Stimulated activated CD8-positive, alpha-beta memory T cell treated with anti-CD3 and anti-CD28 coated beads, Interleukin-15, amount 100 ng/mL, for 24 hours (primary cell): Measurements from ENCODE around the gene BICD2.

ENCODE experiments used
- DNase-seq: peaks from one replicate; pipeline ENCODE4 v3.0.0-alpha.2; 2020; ENCODE audit warnings: low read depth

Gene BICD2

DNA sequence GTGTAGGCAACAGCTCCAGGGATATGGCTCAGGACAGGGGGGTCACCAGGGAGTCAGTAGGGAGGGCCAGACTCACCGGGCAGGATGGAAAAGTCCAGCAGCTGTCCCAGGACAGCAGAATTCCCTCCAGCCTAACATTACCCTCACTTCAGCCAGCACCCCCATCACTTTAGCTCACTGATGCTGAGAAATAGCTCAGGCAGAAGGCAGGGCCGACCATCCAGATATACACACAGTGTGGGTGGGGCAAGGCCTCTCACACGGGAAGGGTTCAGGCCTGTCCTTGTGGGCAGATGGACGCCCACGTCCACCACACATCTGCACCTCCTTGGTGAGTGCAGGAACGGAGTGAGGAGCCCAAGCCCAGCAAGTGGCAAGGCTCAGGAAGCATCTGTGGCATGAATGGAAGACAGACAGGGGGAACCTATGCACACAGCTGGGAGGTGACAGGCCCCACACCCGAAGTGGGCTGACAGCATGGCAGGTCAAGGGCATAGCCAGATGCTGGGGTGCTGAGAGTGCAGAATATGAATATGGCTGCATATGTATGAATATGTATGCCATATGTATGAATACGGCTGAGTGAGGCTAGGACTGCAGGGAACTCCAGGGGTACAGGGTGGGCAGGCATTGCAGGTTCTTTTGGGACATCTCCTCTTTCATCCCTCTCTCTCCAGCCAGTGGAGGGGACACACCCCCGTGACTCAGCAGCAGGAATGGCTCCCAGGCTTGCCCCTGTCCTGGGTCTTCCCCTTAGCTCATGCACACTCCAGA lies 17.0 kb downstream of the BICD2 start:
- no peak for DNase-seq

DNA sequence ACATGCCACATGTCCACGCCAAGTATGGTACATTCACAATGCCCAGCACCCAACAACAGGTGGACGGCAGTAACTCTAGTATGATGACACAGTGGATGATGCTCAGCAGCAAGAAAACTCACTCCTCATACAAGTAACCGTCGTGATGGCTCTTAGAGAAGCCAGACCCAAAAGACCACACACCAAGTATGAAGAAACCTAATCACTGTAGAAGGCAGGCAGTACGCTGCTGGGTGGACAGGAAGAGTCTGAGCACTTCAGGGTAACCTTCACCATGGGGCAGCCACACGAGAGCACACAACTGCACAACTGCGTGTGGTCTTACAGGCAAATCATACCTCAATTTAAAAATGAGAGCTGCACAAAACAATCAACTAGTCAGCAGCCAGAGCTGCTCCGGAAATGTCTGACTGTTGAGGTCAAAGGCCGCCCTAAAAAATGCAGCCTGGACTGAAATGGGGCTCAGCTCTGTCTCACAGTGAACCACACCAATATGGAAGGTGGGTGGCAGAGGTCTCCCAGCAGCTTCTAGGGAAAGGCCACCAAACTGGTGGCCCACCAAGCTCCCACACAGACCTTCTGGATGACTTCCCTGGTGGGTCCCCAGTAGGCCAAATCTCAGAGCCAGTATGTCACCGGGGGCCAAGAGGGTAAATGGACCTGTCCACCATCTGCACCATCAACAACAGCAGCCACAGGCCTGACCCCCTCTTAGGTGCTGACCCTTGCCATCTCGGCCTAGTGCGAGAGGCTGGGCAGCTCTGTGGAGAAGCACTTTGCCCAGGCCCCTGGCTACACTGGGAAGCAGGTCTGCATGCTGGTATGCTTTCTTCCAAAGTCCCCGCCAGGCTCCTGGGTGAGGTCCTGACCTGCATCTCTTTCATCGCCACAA lies 17.8 kb downstream of the BICD2 start:
- no peak for DNase-seq

DNA sequence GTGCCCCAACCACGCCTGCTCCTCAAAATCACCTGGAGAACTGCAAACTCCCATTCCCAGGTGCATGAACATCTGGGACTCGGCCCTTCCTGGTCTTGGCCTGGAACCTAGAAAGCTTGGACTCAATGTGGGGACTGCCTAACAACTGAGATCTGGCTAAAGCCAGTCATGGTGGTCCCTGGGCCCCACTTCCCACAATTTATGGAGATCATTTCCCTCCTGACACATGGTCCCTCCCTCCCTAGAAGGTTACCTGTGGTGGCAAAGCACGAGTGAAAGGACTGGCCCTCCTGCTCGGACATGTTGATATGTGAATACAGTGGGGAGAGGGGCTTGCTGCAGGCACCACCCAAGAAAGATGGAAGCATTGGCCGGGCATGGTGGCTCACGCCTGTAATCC lies 18.8 kb downstream of the BICD2 start:
- DNase-seq: no peak

DNA sequence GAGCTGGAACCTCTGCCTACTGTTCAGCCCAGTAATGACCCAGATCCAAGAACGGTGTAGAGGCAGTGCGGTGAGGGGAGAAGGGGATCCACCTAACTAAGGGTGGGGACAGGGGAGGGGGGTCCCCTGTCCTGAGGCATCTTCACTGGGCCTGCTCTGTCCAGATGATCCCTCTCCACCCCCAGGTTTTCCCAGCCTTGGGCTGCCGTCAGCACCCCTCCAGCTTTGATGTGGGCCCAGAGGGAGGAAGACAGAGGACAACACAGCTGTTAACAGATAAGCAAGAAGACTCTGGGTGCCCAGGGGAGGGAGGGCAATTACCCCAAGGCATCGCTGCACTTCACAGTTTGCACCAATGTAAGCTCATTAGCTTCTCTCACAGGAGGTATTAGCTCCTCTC lies 19.3 kb downstream of the BICD2 start:
- DNase-seq: no peak

DNA sequence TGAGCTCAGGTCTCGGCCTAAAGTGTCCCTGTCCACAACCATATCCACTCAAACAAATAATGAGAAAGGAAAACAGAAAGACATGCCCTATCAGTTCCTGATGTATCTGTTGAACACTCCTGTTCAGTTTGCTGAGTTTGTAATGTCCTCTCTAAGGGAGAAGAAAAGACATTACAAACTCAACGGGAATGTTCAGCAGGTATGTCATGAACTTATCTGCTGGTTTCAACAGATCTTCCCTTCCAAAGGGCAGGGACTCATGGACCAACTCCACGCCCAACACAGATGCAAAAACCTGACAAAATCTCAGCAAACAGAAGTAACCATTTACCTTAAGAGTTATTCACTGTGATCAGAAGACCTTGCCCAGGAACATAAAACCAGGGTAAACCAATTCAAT lies 23.7 kb downstream of the BICD2 start:
- DNase-seq: no peak

DNA sequence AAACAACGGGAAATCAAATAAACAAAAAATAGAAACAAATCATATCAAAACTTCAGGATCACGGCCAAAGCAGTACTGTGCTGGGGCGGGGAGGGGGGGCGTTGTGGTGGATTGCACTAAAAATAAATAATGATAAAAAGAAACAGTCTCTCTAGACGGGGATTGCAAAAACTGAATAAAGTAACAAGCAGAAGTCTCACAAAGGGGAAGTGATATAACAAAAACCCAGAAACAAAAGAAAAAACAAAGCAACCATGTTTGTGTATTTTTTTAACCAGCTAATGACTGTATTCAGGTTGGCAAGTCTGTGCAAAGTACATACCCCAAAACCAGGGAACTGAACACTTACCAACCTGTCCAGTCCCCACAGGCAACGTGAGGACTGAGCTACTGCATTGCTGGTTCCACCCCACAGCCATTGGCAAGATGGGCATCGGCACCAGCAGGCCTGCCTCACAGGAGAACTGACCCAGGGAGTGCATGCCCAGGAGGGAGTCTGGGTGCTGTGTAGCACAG lies 24.1 kb downstream of the BICD2 start:
- DNase-seq: no peak

DNA sequence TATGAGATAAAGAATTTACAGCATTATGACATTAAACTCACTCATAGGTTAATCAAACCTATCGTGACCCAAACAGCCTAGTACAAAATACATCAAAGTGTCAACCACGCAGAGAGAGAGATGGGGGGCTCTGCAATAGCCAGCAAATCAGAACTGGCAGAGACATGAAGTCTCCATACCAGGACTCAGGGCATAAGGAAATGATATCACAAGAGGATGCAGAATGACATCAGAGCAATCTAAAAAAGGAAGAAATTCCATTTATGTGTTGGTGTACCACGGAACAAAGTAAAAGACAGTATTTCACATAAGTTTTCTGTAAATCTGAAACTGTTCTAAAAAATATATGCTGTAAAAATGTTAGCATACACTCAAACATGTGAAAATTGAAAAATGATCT lies 24.6 kb downstream of the BICD2 start:
- no peak for DNase-seq

DNA sequence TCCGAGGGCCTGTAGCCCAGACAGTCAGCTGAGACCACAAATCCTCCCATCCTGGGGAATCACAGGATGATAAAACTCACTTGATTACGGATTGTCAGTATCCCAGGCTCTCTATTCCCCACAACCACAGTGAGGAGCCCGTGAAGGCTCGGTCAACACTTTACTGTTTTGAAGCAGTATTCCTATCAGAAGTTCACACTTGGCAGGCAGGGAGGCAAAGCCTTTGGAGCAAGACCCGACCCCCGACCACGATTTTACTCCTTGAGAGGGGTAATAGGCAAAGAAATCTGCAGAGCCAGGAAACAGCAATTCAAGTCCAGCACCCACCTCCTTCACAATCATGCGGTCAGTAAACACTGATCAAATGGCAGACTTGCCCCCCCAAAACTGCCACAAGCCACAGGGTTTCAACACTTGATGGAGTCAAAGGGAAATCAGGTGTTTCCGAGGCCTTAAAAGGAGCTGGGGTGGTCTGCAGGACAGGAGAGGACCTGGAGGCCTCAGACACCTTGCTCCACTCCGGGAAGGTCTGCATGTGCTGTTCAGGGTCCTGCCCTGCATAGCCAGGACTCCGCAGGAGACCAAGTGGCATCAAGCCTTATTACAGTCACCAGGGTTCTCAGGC lies 25.2 kb downstream of the BICD2 start:
- DNase-seq: no peak

DNA sequence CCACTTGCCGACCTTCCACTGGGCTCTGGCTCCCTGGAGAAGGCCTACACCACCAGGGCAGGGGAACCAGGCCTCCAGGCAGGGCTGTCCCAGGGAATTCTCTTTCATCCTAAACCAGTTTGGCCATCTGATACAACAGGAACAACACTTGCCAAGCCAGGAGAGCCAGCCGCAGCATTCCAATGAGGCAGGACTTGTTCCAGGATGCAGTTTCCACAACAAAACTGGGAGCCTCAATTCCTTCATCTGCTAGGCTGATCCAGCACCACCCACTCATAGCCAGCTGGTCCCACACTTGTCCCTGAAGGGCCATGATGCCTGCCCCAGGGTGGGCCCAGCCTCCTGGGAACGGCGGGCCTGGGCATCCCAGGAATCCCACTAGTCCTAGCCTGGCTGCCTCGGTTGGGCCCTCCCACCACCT lies 26.0 kb downstream of the BICD2 start:
- DNase-seq: no peak

DNA sequence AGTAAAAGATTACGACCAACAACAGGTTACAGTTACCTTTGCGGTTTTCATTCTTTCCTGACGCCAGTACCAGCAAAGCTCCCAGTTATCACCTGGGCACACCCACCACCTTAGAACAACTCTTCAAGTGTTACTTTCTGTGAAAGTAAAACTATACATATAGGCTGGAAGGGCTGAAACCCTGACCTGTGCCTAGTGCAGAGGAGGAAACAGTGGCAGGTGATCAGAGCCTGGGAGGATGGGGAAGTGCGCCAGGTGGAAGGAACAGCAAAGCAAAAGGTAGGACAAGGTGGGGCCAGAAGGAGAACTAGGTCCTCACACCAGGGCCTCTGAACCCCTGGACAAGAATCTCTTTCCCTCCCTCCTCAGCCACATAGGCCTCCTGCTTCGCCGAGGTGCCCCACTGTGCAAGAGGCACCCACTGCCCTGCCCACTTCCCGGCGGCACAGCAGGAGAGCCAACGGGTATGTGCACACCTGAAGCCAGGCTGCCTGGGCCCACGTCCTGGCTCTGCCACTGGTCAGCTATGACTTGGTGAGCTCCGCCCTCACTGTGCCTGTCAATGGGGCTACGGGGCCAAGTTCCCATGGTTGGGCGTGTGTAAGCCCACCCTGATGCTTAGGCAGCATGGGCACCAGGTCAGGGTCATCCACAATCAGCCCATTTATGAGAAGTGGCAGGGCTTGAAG lies 26.9 kb downstream of the BICD2 start:
- no peak for DNase-seq

DNA sequence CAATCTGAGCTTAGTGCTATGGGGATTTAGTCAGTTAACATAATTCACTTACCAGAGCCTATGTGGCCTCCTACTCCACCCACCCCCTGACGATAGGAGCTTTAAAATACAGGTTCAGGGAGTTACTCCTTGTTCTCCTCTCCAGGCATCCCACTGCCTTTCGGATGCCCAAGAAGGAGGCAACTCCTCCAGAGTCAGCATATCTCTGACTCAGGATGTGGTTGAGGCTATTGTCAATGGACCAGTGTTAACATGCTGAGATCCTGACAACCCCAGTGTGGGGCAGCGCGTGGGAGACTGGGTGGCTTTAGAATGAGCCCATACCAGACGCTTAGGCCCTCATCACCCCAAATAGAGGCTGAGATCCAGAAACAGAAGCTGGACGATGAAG lies 27.4 kb downstream of the BICD2 start:
- DNase-seq: no peak

DNA sequence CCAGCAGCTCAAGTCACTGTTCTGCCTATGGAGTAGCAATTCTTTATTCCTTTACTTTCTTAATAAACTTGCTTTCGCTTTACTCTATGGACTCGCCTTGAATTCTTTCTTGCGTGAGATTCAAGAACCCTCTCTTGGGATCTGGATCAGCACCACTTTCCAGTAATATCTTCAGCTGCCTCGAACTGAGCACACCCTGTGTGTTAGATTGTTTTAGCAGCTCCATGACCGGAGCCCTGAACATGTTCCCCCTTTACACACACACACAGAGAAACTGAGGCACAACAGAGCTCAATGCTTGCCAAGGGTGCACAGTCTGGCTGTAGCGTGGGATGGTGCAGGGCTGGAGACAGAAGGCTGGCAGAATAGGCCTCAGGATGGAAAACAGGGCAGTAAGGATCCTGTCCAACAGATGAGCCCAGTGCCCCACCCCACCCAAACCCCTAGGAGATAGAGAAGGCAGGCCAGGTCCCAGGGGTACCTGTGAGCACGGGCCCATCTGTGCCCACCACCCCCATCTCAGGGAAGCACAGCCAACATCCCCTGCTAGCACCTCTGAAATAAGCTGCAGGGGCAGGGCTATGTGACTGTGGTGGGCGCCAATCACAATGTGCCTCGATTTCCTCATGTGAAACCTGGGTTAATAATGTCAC lies 27.9 kb downstream of the BICD2 start:
- DNase-seq: no peak

DNA sequence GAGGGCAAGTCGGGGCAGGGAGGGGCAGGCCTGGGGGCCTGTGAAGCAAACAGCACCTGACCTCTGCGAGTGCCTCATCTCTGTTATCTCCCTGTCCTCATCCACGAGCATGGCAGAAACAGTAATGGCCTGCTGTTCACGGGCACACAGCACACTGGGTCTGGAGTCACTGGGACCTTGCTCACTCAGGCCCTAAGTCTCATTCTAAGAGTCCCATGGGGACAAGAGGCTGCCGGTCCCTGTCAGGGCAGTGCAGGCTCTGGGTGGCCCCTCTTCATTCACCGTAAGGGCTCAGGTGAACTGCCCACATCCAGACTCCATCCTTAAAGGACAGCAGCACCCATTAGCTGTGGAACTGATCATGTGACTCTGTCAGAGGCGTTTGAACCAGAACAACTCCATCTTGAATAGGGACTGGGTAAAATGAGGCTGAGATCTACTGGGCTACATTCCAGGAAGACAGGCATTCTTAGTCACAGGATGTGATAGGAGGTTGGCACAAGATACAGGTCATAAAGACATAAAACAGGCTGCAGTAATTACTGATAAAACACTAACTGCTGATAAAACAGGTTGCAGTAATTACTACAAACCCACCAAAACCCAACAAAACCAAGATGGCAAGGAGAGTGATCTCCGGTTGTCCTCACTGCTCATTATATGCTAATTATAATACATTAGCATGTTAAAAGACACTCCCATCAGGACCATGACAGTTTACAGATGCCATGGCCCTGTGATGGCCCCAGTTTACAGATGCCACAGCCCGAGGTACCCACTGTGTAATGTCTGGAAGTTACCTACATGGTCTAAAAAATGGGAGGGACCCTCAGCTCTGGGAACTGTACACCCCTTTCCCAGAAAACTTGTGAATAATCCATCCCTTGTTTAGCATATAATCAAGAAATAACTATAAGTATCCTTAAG lies 28.7 kb downstream of the BICD2 start:
- no peak for DNase-seq

DNA sequence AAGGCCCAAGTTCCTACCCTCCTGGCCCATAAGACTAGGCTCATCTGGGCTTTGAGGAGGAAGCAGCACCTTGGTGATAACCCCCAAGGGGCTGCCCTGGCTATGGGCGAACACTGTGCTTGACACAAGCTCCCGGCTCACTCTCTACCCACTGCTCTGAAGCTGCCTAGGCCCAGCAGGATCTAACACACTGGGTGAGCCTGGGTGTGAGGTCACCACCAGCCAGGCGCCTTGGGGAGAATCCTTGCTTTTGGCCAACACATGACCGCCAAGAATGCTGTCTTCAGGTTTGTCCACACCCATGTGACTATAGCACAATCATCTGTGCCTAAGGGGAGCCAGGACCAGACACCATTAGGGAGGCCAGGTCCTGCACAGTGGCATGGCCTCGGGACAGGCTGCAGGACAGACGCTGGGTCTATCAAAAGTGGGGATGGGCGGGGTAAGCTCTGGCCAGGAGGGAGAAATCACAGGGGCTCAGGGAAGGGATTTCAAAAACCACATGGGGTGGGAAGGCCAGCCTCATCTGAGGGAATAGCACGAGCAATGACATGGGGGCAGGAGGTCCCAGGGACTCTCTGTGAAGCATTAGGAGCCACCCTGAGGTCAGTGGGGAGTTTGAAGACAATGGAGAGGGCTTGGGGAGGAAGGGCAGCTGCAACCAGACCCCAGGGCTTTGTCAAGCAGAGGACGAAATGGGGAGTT lies 29.6 kb downstream of the BICD2 start:
- DNase-seq: no peak

DNA sequence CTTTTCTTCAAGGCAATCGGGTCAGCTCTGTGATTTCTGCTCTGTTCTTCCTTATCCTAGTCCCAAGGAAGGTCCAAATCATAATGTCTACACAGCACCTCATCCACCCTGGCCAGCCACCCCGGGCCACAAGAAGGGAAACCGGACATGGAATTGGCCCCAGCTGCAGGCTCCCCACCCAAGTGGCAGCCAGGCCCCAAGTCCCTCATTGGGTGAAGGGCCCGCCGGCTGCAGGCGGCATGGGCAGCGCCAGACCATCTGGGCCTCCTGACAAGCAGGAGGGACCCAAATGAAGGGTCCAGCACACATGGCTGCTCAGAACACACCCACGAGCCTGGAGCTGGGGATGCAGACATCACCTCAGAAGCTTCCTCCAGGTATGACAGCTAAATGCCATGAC lies 33.7 kb downstream of the BICD2 start:
- no peak for DNase-seq

DNA sequence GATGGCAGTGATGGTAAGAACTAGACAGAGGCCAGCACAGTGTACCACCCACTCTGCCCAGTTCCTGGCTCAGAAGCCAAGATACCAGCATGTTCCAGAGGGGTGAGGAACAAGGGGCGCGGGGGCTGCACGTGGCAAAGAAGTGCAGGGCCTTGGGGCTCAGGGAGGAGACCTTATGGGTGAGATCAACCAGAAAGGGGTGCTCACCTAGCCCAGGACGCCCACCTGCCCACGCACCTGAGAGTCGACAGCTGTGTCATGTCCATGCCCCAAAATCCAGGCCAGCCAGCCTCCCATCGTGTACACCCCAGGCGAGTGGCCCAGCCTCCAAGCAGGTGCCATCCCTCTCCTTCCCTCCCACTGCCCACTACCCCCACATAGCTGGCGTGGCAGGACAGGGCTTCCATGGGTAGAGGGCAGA lies 34.9 kb downstream of the BICD2 start:
- DNase-seq: no peak

DNA sequence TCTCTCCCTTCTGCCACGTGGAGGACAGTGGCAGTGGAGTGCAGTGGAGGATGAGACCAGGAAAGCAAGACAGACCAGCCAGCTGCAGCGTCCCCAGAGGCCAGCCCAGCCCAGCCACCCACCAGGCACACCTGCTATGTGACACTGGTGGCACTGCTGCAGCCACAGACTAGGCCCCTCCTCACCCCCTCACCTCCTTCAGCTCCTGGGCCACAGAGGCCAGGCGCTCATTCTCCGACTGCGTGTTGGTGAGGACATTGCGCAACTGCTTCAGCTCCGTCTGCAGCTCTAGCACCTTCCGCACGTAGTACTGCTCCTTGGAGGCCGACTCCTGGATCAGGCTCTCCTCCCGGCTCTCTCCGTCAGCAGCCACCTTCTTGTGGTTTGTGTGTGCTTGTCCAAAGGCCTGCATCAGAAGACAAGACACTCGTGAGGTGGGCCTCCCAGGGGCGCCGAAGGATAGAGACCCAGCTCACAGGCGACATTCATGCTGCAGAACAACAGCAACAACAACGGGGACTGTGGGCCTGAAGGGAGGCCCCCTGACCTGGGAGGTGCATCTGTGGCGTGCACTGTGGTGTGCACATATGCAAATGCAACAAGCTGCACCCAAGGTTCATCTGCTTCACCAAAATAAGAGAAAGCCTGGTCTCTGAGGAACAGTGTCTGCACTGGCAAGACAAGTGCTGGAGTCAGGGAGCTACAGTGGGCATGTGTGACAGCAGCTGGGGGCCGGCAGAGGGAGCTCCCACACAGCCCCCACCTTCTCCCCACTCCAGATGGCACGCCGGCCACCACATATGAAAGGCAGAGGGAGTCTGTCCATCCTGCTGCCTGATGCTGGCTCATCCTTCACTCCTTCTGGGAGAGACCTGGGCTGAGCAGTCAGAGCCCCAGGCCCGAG lies 35.5 kb downstream of the BICD2 start:
- DNase-seq: no peak
